ENCODE data around the gene OPCML. TPM values are rescaled to one million over a fixed set of nuclear protein-coding genes. Genes with fewer than 3 reads are reported as not detected.

Gene OPCML
- total and polyA plus RNA-seq, 4 donors: under 0.01 to 1.3 (median 0.88) TPM; not detected in 1

DNA sequence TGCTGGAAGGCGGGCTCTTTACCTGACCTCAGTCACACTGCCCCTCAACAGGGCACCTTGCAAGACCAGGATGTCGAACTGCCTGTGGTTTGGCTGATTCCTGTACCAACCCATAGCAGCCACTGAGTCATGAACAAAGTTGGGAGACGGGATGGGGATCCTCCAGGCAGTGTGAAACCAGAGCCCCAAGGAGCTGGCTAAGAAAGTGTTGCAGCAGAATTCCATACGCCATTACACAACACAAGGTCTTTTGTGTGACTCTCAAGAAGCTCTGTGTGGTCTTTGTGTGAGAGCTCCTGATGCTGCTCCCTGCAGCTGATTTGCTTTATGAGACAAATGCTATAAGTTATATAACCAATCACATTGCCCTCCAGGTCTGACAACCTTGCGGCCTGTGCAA lies 617.7 kb downstream of the OPCML start:
- Histone ChIP-seq H3K27ac (ENCODE audit: low read depth in 1 of 2, low read length in 2 of 2) (no peak overlapping the region), H3K36me3 (ENCODE audit: control insufficient read depth in 1 of 2, insufficient read depth in 2 of 2, low read length in 1 of 2) (no peaks in the 10 kb centered on the region), H3K4me1 (ENCODE audit: control insufficient read depth in 1 of 2, insufficient read depth in 2 of 2, low read length in 2 of 2) (no peaks in the 10 kb centered on the region), H3K27me3 (ENCODE audit: control insufficient read depth in 1 of 2, insufficient read depth in 2 of 2, low read length in 1 of 2) (no peaks in the 10 kb centered on the region), H3K9me3 (ENCODE audit: control insufficient read depth, low read length) (peaks cover 1% of the 10 kb centered on the region), H3K4me3 (ENCODE audit: low read length in 2 of 2) (no peak overlapping the region)
- WGBS, 2 donors: 82 to 92% methylated on average over 5 of the region's 5 CpGs
- ATAC-seq (ENCODE audit: low FRiP score): no peak
- intact Hi-C loops (cut with DNase I): no loop called here
- DNase-seq: no peak

- Histone ChIP-seq H3K36me3 (ENCODE audit: control insufficient read depth in 1 of 2, insufficient read depth in 2 of 2, low read length in 1 of 2) (no peaks in the 10 kb centered on the region), H3K4me3 (ENCODE audit: low read length in 2 of 2) (no peak overlapping the region), H3K9me3 (ENCODE audit: control insufficient read depth, low read length) (peaks cover 1% of the 10 kb centered on the region), H3K4me1 (ENCODE audit: control insufficient read depth in 1 of 2, insufficient read depth in 2 of 2, low read length in 2 of 2) (no peaks in the 10 kb centered on the region), H3K27ac (ENCODE audit: low read depth in 1 of 2, low read length in 2 of 2) (no peak overlapping the region), H3K27me3 (ENCODE audit: control insufficient read depth in 1 of 2, insufficient read depth in 2 of 2, low read length in 1 of 2) (no peaks in the 10 kb centered on the region)
- ATAC-seq (ENCODE audit: low FRiP score) (no peak), DNase-seq (no peak)
- intact Hi-C loops (cut with DNase I): no loop called here
- 64 to 81% methylated on average over 7 of the region's 7 CpGs for WGBS, 2 donors
Measured at GRCh38 chr11:132913886-132914285, 618.4 kb downstream of the OPCML start.

DNA sequence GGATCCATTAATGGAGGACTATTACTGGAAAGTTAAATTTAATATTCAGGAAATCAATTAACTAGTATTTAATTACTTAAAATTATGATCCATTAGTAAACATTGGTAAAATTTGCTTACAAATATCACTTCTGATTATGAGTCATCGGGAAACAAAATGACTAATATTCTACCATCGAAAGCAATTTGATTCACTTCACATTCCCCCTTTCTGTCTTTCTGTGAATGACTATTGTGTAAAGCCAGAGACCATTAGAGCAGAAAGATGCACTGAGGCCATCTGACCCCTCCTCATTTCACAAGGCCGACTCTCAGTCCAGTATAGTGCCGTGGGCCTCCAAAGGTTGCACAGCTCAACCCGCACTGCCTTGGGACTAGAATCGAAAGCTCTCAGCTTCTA lies 619.0 kb downstream of the OPCML start:
- WGBS, 2 donors: 73 to 89% methylated on average over 6 of the region's 6 CpGs
- Histone ChIP-seq H3K4me1 (ENCODE audit: control insufficient read depth in 1 of 2, insufficient read depth in 2 of 2, low read length in 2 of 2) (no peaks in the 10 kb centered on the region), H3K9me3 (ENCODE audit: control insufficient read depth, low read length) (peaks cover 1% of the 10 kb centered on the region), H3K27me3 (ENCODE audit: control insufficient read depth in 1 of 2, insufficient read depth in 2 of 2, low read length in 1 of 2) (no peaks in the 10 kb centered on the region), H3K36me3 (ENCODE audit: control insufficient read depth in 1 of 2, insufficient read depth in 2 of 2, low read length in 1 of 2) (no peaks in the 10 kb centered on the region), H3K27ac (ENCODE audit: low read depth in 1 of 2, low read length in 2 of 2) (no peak overlapping the region), H3K4me3 (ENCODE audit: low read length in 2 of 2) (no peak overlapping the region)
- DNase-seq: no peak
- no peak for ATAC-seq (ENCODE audit: low FRiP score)
- intact Hi-C loops (cut with DNase I): no loop called here

- intact Hi-C loops (cut with DNase I): no loop called here
- ATAC-seq (ENCODE audit: low FRiP score) (no peak), DNase-seq (no peak)
- H3K9me3 ChIP-seq (ENCODE audit: control insufficient read depth, low read length): peaks cover 1% of the 10 kb centered on the region
- H3K4me3 ChIP-seq (ENCODE audit: low read length in 2 of 2): no peak overlapping the region
- no peaks in the 10 kb centered on the region for H3K27me3 ChIP-seq (ENCODE audit: control insufficient read depth in 1 of 2, insufficient read depth in 2 of 2, low read length in 1 of 2)
- H3K4me1 ChIP-seq (ENCODE audit: control insufficient read depth in 1 of 2, insufficient read depth in 2 of 2, low read length in 2 of 2): no peaks in the 10 kb centered on the region
- WGBS, 2 donors: 6 to 21% methylated on average over 7 of the region's 7 CpGs
- no peaks in the 10 kb centered on the region for H3K36me3 ChIP-seq (ENCODE audit: control insufficient read depth in 1 of 2, insufficient read depth in 2 of 2, low read length in 1 of 2)
- no peak overlapping the region for H3K27ac ChIP-seq (ENCODE audit: low read depth in 1 of 2, low read length in 2 of 2)
Measured at GRCh38 chr11:132911186-132911585, 621.1 kb downstream of the OPCML start.

DNA sequence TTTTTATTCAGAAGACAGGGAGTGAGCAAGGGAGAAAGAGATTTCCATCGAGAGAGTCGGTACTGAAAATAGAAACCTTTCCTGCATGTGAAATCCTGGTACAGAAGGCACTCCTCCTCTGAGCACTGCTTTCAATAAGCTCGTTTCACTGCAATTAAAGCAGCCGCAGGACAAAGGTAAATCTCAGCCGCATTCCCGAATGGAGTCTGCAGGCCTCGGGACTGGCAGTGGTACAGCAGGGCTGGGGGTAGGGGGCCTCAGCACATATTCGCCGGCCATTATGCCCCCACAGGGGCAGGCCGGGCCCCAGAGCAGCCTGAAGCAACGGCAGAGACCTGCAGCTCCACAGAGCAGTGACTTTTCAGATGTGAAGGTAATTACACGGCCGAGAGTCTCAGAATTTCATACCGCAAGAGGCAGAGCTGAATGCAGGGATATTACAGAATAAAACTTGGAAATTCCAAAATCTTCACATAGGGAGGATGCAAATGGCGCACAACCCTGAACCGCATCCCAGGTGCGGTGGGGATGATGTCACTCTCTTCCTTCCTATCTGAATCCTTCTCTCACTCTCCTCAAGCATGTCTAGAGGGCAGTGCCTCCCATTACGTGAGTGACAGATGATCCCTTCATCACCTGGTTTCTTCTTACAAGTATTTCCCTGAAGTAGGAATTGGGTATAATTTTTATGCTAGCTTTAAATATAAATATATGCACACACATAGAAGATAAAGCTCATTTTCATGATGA lies 622.1 kb downstream of the OPCML start:
- Histone ChIP-seq H3K4me3 (ENCODE audit: low read length in 2 of 2) (no peak overlapping the region), H3K27ac (ENCODE audit: low read depth in 1 of 2, low read length in 2 of 2) (no peak overlapping the region), H3K4me1 (ENCODE audit: control insufficient read depth in 1 of 2, insufficient read depth in 2 of 2, low read length in 2 of 2) (no peaks in the 10 kb centered on the region), H3K9me3 (ENCODE audit: control insufficient read depth, low read length) (peaks cover 1% of the 10 kb centered on the region), H3K36me3 (ENCODE audit: control insufficient read depth in 1 of 2, insufficient read depth in 2 of 2, low read length in 1 of 2) (no peaks in the 10 kb centered on the region), H3K27me3 (ENCODE audit: control insufficient read depth in 1 of 2, insufficient read depth in 2 of 2, low read length in 1 of 2) (no peaks in the 10 kb centered on the region)
- no peak for DNase-seq
- 45 to 47% methylated on average over 18 of the region's 18 CpGs for WGBS, 2 donors
- ATAC-seq (ENCODE audit: low FRiP score): no peak
- intact Hi-C loops (cut with DNase I): no loop called here

- Histone ChIP-seq H3K27me3 (ENCODE audit: control insufficient read depth in 1 of 2, insufficient read depth in 2 of 2, low read length in 1 of 2) (no peaks in the 10 kb centered on the region), H3K36me3 (ENCODE audit: control insufficient read depth in 1 of 2, insufficient read depth in 2 of 2, low read length in 1 of 2) (no peaks in the 10 kb centered on the region), H3K4me3 (ENCODE audit: low read length in 2 of 2) (no peak overlapping the region), H3K9me3 (ENCODE audit: control insufficient read depth, low read length) (no peaks in the 10 kb centered on the region), H3K4me1 (ENCODE audit: control insufficient read depth in 1 of 2, insufficient read depth in 2 of 2, low read length in 2 of 2) (no peaks in the 10 kb centered on the region), H3K27ac (ENCODE audit: low read depth in 1 of 2, low read length in 2 of 2) (no peak overlapping the region)
- DNase-seq: no peak
- intact Hi-C loops (cut with DNase I): no loop called here
- no peak for ATAC-seq (ENCODE audit: low FRiP score)
- 44 to 59% methylated on average over 8 of the region's 8 CpGs for WGBS, 2 donors
Measured at GRCh38 chr11:132909021-132909606, 623.2 kb downstream of the OPCML start.

- ATAC-seq (ENCODE audit: low FRiP score) (no peak), DNase-seq (no peak)
- H3K9me3 ChIP-seq (ENCODE audit: control insufficient read depth, low read length): no peaks in the 10 kb centered on the region
- no peaks in the 10 kb centered on the region for H3K27me3 ChIP-seq (ENCODE audit: control insufficient read depth in 1 of 2, insufficient read depth in 2 of 2, low read length in 1 of 2)
- H3K27ac ChIP-seq (ENCODE audit: low read depth in 1 of 2, low read length in 2 of 2): no peak overlapping the region
- 86% methylated on average over 4 of the region's 4 CpGs for WGBS, 2 donors
- intact Hi-C loops (cut with DNase I): no loop called here
- H3K36me3 ChIP-seq (ENCODE audit: control insufficient read depth in 1 of 2, insufficient read depth in 2 of 2, low read length in 1 of 2): no peaks in the 10 kb centered on the region
- H3K4me3 ChIP-seq (ENCODE audit: low read length in 2 of 2): no peak overlapping the region
- H3K4me1 ChIP-seq (ENCODE audit: control insufficient read depth in 1 of 2, insufficient read depth in 2 of 2, low read length in 2 of 2): no peaks in the 10 kb centered on the region
Measured at GRCh38 chr11:132908414-132908810, 623.9 kb downstream of the OPCML start.

GRCh38 chr11:132907651-132908413 lies 624.5 kb downstream of the OPCML start:
- intact Hi-C loops (cut with DNase I): no loop called here
- no peak overlapping the region for H3K27ac ChIP-seq (ENCODE audit: low read depth in 1 of 2, low read length in 2 of 2)
- no peaks in the 10 kb centered on the region for H3K27me3 ChIP-seq (ENCODE audit: control insufficient read depth in 1 of 2, insufficient read depth in 2 of 2, low read length in 1 of 2)
- DNase-seq (no peak), ATAC-seq (ENCODE audit: low FRiP score) (no peak)
- H3K9me3 ChIP-seq (ENCODE audit: control insufficient read depth, low read length): no peaks in the 10 kb centered on the region
- H3K36me3 ChIP-seq (ENCODE audit: control insufficient read depth in 1 of 2, insufficient read depth in 2 of 2, low read length in 1 of 2): no peaks in the 10 kb centered on the region
- no peaks in the 10 kb centered on the region for H3K4me1 ChIP-seq (ENCODE audit: control insufficient read depth in 1 of 2, insufficient read depth in 2 of 2, low read length in 2 of 2)
- H3K4me3 ChIP-seq (ENCODE audit: low read length in 2 of 2): no peak overlapping the region
- 70 to 74% methylated on average over 8 of the region's 8 CpGs for WGBS, 2 donors
